ENCODE data around the gene TROAP.
"Not testable (repeated sequence)": the region's sequence is repeated elsewhere in the genome, so short reads cannot be mapped to it uniquely, and the experiment has no call there.

The TROAP gene

DNA sequence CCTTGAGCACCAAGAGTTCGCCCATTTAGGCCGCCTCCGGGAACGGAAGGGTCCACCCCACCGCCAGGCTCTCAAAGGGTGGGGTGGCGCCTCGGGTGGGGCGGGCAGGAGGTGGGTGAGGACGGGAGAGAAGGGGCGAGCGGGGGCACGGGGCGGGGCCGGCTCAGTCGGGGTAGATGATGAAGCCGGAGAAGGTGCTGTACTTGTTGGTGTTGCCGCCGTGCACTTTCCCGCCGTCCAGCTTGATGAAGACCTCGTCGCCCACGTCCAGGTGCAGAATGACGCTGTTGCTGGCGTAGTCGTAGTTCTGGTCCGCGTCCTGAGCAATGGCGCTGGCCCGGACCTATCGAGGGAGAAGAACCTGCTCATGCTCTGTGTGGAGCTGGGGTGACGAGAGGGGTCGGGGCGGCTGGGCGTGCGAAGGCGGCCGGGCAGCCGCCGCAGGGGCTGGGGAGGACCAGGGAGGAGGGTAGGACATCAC lies 9.9 kb downstream of the TROAP start:
- Histone ChIP-seq H3K27me3 (peaks cover 68% of the 10 kb centered on the region), H3K9me3 (no peaks in the 10 kb centered on the region), H3K27ac (no peak overlapping the region), H3K36me3 (peaks cover 37% of the 10 kb centered on the region), H3K4me1 (ENCODE audit: control insufficient read depth in 1 of 2, insufficient read depth in 1 of 2, low read depth in 1 of 2, low read length in 1 of 2) (peaks cover 8 to 24% of the 10 kb centered on the region in 2 experiments), H3K4me3 (ENCODE audit: low read depth in 1 of 2, low read length in 1 of 2) (no peak overlapping the region)
- TF ChIP-seq, protein P1, sequence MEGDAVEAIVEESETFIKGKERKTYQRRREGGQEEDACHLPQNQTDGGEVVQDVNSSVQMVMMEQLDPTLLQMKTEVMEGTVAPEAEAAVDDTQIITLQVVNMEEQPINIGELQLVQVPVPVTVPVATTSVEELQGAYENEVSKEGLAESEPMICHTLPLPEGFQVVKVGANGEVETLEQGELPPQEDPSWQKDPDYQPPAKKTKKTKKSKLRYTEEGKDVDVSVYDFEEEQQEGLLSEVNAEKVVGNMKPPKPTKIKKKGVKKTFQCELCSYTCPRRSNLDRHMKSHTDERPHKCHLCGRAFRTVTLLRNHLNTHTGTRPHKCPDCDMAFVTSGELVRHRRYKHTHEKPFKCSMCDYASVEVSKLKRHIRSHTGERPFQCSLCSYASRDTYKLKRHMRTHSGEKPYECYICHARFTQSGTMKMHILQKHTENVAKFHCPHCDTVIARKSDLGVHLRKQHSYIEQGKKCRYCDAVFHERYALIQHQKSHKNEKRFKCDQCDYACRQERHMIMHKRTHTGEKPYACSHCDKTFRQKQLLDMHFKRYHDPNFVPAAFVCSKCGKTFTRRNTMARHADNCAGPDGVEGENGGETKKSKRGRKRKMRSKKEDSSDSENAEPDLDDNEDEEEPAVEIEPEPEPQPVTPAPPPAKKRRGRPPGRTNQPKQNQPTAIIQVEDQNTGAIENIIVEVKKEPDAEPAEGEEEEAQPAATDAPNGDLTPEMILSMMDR (IDR thresholded peaks at IDR 0.05): no peak

- not testable (repeated sequence) for H3K9me3 ChIP-seq; H3K4me3 ChIP-seq (ENCODE audit: low read depth in 1 of 2, low read length in 1 of 2); H3K27ac ChIP-seq
- Histone ChIP-seq H3K36me3 (peaks cover 33% of the 10 kb centered on the region), H3K4me1 (ENCODE audit: control insufficient read depth in 1 of 2, insufficient read depth in 1 of 2, low read depth in 1 of 2, low read length in 1 of 2) (peaks cover 8 to 24% of the 10 kb centered on the region in 2 experiments), H3K27me3 (peaks cover 77% of the 10 kb centered on the region)
These were observed 10.7 kb downstream of the TROAP start for GRCh38 chr12:49333778-49334177.

DNA sequence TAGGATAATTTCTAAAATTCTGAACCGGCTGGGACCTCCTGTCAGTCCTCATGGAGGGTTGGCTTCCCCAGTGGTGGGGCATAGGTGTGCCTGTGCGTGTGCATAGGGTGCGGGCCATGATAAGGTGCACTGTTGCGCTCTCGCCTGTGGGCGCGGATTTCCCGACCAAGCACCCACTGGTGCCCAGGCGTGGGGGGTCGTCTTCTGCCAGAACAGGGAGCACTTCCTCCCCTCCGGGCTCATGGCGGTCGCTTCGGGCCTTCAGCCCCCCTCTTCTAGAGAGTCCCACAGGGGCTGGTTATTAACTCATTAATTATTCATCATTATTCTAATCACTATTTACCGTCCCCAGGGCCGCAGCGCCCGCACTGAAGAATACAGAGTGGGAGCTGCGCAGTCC lies 11.2 kb downstream of the TROAP start:
- H3K9me3 ChIP-seq: no peaks in the 10 kb centered on the region
- no peak overlapping the region for H3K4me3 ChIP-seq (ENCODE audit: low read depth in 1 of 2, low read length in 1 of 2)
- peaks cover 29% of the 10 kb centered on the region for H3K36me3 ChIP-seq
- H3K4me1 ChIP-seq (ENCODE audit: control insufficient read depth in 1 of 2, insufficient read depth in 1 of 2, low read depth in 1 of 2, low read length in 1 of 2): peaks cover 8 to 24% of the 10 kb centered on the region in 2 experiments
- TF ChIP-seq, protein P1 (IDR thresholded peaks at IDR 0.05): no peak
- peaks cover 81% of the 10 kb centered on the region for H3K27me3 ChIP-seq
- H3K27ac ChIP-seq: no peak overlapping the region

- H3K4me3 ChIP-seq (ENCODE audit: low read depth in 1 of 2, low read length in 1 of 2): no peak overlapping the region
- TF ChIP-seq, protein P1 (IDR thresholded peaks at IDR 0.05): no peak
- peaks cover 86% of the 10 kb centered on the region for H3K27me3 ChIP-seq
- H3K9me3 ChIP-seq: no peaks in the 10 kb centered on the region
- H3K36me3 ChIP-seq: peaks cover 24% of the 10 kb centered on the region
- H3K4me1 ChIP-seq (ENCODE audit: control insufficient read depth in 1 of 2, insufficient read depth in 1 of 2, low read depth in 1 of 2, low read length in 1 of 2): peaks cover 8 to 24% of the 10 kb centered on the region in 2 experiments
- no peak overlapping the region for H3K27ac ChIP-seq
These were observed 11.6 kb downstream of the TROAP start for GRCh38 chr12:49334681-49335080.

DNA sequence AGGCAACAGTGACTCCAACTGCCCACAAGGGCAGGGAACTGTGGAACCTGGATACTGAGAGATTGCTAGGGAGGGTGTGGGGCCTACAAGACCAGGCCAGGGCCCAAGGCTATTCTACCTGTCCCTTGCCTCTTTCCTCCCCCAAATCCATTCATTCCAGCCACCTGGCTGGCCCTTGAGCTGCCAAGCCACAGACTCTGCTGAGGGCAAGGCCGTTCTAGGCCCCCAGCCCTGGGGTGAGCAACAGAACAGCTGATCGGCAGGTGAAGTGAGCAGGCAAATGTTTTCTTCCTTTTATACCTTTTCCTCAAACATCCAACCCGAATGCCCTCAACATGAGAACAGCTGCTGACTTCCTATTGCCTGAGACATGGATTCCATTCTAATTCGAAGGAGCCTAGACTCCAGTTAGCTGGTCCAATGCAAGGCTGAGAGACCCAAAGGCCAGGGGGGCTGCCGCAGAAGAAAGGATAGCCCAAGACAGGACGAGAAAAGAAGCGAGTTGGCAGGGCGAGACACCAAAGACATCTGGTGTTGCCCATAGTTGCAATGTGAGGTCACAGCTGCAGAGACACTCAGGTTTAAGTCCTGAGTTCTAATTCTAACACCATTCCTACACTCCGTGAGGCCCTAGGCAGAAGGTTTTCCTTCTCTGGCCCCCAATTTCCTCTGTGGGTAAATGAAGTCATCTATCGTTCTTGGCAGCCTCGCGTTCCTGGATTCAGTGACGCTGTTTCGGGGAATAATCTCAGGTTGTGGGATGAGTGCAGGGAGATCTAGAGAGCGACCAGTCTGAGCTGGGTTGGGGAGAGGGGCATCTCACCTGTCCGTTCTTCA lies 12.3 kb downstream of the TROAP start:
- peaks cover 8 to 24% of the 10 kb centered on the region in 2 experiments for H3K4me1 ChIP-seq (ENCODE audit: control insufficient read depth in 1 of 2, insufficient read depth in 1 of 2, low read depth in 1 of 2, low read length in 1 of 2)

More for the DNA sequence above, 12.3 kb downstream of the TROAP start:
- Histone ChIP-seq H3K4me3 (ENCODE audit: low read depth in 1 of 2, low read length in 1 of 2) (no peak overlapping the region), H3K9me3 (no peaks in the 10 kb centered on the region), H3K27ac (no peak overlapping the region), H3K36me3 (peaks cover 18% of the 10 kb centered on the region), H3K27me3 (peaks cover 92% of the 10 kb centered on the region)
- TF ChIP-seq, protein P1 (IDR thresholded peaks at IDR 0.05): no peak
